Adrenal gland (tissue), 5 donors: Measurements from ENCODE around the gene PTH1R.

Source experiments
- CTCF ChIP-seq, 6 experiments: fragments of 450-650 bp in 4 of 6; fragments of 200-600 bp in 2 of 6; sonication (generic) in 1 of 6; IDR thresholded peaks; 1 replicate in 5 of 6; 2 replicates in 1 of 6; pipeline versions ENCODE4 v1.5.1 to v1.8.0; 2016 to 2021; ENCODE audit warnings: antibody characterized with exemption in 6 of 6, mild to moderate bottlenecking in 2 of 6, moderate library complexity in 1 of 6
- POLR2A ChIP-seq, 2 donors: fragments of 450-650 bp; IDR thresholded peaks; one replicate each; pipeline ENCODE4 v1.6.1; 2017; ENCODE audit warnings: antibody characterized with exemption in 2 of 2, mild to moderate bottlenecking in 2 of 2, moderate library complexity in 1 of 2
- donor health status: DM: no; HTN: no; CAD: no.

- TF ChIP-seq POLR2A (IDR thresholded peaks at IDR 0.05) (no peak), CTCF (IDR thresholded peaks at IDR 0.05) (no peak)
Measured at GRCh38 chr3:46878781-46879436, 1.4 kb downstream of the PTH1R start.
